ENCODE results near the gene ONECUT3. TPM values are rescaled to one million over a fixed set of nuclear protein-coding genes. Genes with fewer than 3 reads are reported as not detected.

The ONECUT3 gene
- polyA plus RNA-seq, 1 of the 3 experiments (the other 2 are of a cell fraction) = not detected

GRCh38 chr19:1774989-1775772 lies 21.9 kb downstream of the ONECUT3 start:
- peaks cover 73% of the 10 kb centered on the region for H3K27me3 ChIP-seq (ENCODE audit: insufficient read depth)
- no peaks in the 10 kb centered on the region for H3K79me2 ChIP-seq (ENCODE audit: insufficient read depth)
- no peak overlapping the region for H3K27ac ChIP-seq (ENCODE audit: low read depth in 2 of 2, low read length in 1 of 2)
- H3K9ac ChIP-seq = no peak overlapping the region
- H3K4me2 ChIP-seq = no peak overlapping the region
- no peaks in the 10 kb centered on the region for H4K20me1 ChIP-seq (ENCODE audit: insufficient read depth)
- no peaks in the 10 kb centered on the region for H3K4me1 ChIP-seq (ENCODE audit: control insufficient read depth in 1 of 2, insufficient read depth in 2 of 2, low read depth in 1 of 2, low read length in 1 of 2)
- H3K9me2 ChIP-seq = no peaks in the 10 kb centered on the region
- no peak overlapping the region for H2AFZ ChIP-seq (ENCODE audit: low read depth)
- WGBS (ENCODE audit: low lambda C conversion rate) = 29% methylated on average over 43 of the region's 59 CpGs
- H3K4me3 ChIP-seq (ENCODE audit: low read depth in 2 of 2, low read length in 1 of 2) = no peak overlapping the region; a peak in 1 of 4 replicates
- CTCF ChIA-PET = interaction anchor here (0.6 to 11.8 kb wide), 4 partner anchors 18 to 229 kb away, joined by 3 to 143 read pairs (median 8); no protein-coding TSS in a partner anchor
- H3F3A ChIP-seq (replicated peaks; ENCODE audit: insufficient read depth) = peaks cover 3% of the 10 kb centered on the region
- H3K9me3 ChIP-seq = peaks cover 8% of the 10 kb centered on the region; the same call in 1 of the 2 replicates
- H3K36me3 ChIP-seq (replicated peaks in 1 of 2; ENCODE audit: control insufficient read depth in 1 of 2, insufficient read depth in 2 of 2, low read length in 1 of 2) = no peaks in the 10 kb centered on the region
- POLR2A ChIA-PET = no interaction called here
- no peak for TF ChIP-seq PBX3 (IDR thresholded peaks at IDR 0.05)
- peak; percentile 50 for TF ChIP-seq CTCF (IDR thresholded peaks at IDR 0.05)
- peak; percentile 72 for DNase-seq

GRCh38 chr19:1775951-1776605 lies 22.8 kb downstream of the ONECUT3 start:
- 10% methylated on average over 15 of the region's 50 CpGs for WGBS (ENCODE audit: low lambda C conversion rate)

GRCh38 chr19:1776606-1777147 lies 23.4 kb downstream of the ONECUT3 start:
- Histone ChIP-seq H3K27me3 (ENCODE audit: insufficient read depth) (peaks cover 77% of the 10 kb centered on the region), H4K20me1 (ENCODE audit: insufficient read depth) (no peaks in the 10 kb centered on the region), H3K4me3 (ENCODE audit: low read depth in 2 of 2, low read length in 1 of 2) (no peak overlapping the region), H3K4me1 (ENCODE audit: control insufficient read depth in 1 of 2, insufficient read depth in 2 of 2, low read depth in 1 of 2, low read length in 1 of 2) (no peaks in the 10 kb centered on the region), H3F3A (replicated peaks; ENCODE audit: insufficient read depth) (peaks cover 3% of the 10 kb centered on the region), H3K27ac (ENCODE audit: low read depth in 2 of 2, low read length in 1 of 2) (no peak overlapping the region), H3K4me2 (no peak overlapping the region), H3K9me3 (peaks cover 2% of the 10 kb centered on the region; the same call in 1 of the 2 replicates), H3K79me2 (ENCODE audit: insufficient read depth) (no peaks in the 10 kb centered on the region), H2AFZ (ENCODE audit: low read depth) (no peak overlapping the region), H3K9me2 (no peaks in the 10 kb centered on the region), H3K9ac (no peak overlapping the region), H3K36me3 (replicated peaks in 1 of 2; ENCODE audit: control insufficient read depth in 1 of 2, insufficient read depth in 2 of 2, low read length in 1 of 2) (no peaks in the 10 kb centered on the region)
- 6% methylated on average over 20 of the region's 23 CpGs for WGBS (ENCODE audit: low lambda C conversion rate)
- ChIA-PET POLR2A (no interaction called here), CTCF (interaction anchor here (1.2 to 11.8 kb wide), 7 partner anchors 10 to 104 kb away, joined by 3 to 143 read pairs (median 6); no protein-coding TSS in a partner anchor)
- DNase-seq = no peak
- TF ChIP-seq SIN3A (IDR thresholded peaks at IDR 0.05; ENCODE audit: borderline replicate concordance, low read depth, low read length) = no peak
- TF ChIP-seq GATA2 (CRISPR knock-in tag; IDR thresholded peaks at IDR 0.05) = no peak

More at GRCh38 chr19:1775951-1776605, 22.8 kb downstream of the ONECUT3 start:
- Histone ChIP-seq H3K27ac (ENCODE audit: low read depth in 2 of 2, low read length in 1 of 2) (no peak overlapping the region), H2AFZ (ENCODE audit: low read depth) (no peak overlapping the region), H3K9me3 (peaks cover 3% of the 10 kb centered on the region; the same call in 1 of the 2 replicates), H3K9ac (no peak overlapping the region), H3K9me2 (no peaks in the 10 kb centered on the region), H3K4me1 (ENCODE audit: control insufficient read depth in 1 of 2, insufficient read depth in 2 of 2, low read depth in 1 of 2, low read length in 1 of 2) (no peaks in the 10 kb centered on the region), H3K79me2 (ENCODE audit: insufficient read depth) (no peaks in the 10 kb centered on the region), H4K20me1 (ENCODE audit: insufficient read depth) (no peaks in the 10 kb centered on the region), H3K4me3 (ENCODE audit: low read depth in 2 of 2, low read length in 1 of 2) (no peak overlapping the region), H3K27me3 (ENCODE audit: insufficient read depth) (peaks cover 77% of the 10 kb centered on the region), H3K36me3 (replicated peaks in 1 of 2; ENCODE audit: control insufficient read depth in 1 of 2, insufficient read depth in 2 of 2, low read length in 1 of 2) (no peaks in the 10 kb centered on the region), H3K4me2 (no peak overlapping the region), H3F3A (replicated peaks; ENCODE audit: insufficient read depth) (peaks cover 3% of the 10 kb centered on the region)
- DNase-seq = peak; percentile 37
- TF ChIP-seq EZH2phosphoT487 (IDR thresholded peaks at IDR 0.05; ENCODE audit: borderline replicate concordance, low read depth) = peak; percentile 17; the same call in 1 of the 2 replicates
- no peak for TF ChIP-seq NFIC (IDR thresholded peaks at IDR 0.05; ENCODE audit: borderline replicate concordance)
- ChIA-PET POLR2A (no interaction called here), CTCF (interaction anchor here (1.0 to 11.8 kb wide), 6 partner anchors 18 to 230 kb away, joined by 3 to 143 read pairs (median 6); no protein-coding TSS in a partner anchor)
